HG03442 (cell line): ENCODE measurements around the gene PACS2.

Experiments used
- ATAC-seq: cut with Tn5 transposase; IDR thresholded peaks from one replicate; pipeline ENCODE4 v1.9.1; 2021; ENCODE audit warnings: mild to moderate bottlenecking, moderate library complexity; ENCODE audit not compliant: unreplicated experiment

Gene PACS2

GRCh38 chr14:105398044-105398725 lies 83.6 kb downstream of the PACS2 start, which contains the start of gene TEX22:
TEX22 (plus strand) TSS chr14:105398538; CDS start chr14:105399341, 803 bp downstream.
- ATAC-seq: peak; percentile 68

DNA sequence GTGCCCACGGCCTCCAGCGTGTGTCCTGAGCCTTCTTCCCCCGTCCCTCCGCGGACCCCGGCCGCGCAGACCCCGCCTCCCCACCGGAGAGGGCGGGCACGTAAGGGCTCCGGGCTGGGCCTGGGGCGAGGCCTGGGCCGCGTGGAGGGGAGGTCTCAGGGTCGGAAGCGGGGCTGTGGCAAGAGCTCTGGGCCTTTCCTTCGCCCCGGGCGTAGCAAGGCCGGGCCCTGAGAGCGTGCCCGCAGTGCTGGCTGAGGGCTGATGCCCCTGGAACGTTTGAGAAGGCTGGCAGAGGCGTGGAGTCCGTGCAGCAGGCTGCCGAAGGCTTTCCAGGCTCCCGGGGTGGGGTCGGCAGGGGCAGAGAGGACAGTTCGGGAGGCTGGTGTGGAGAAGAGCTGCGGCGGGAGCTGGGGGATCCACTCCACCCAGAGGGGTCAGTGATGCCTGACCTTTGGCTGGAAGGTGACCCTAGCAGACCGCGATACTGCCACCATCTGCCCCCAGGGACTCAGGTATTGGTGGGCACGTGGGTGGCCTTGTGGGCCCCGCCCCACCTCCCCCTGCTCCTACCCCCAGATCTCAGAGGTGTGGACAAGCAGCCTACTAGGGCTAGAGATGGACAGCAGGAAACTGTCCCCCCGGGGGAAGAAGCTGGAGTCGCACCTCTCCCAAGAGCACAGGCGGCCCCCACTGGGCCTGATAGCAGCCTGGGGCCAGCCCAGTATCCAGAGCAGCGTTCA lies 84.3 kb downstream of the PACS2 start:
- ATAC-seq: peak; percentile 23

- no peak for ATAC-seq
Measured at GRCh38 chr14:105399466-105399775, 84.9 kb downstream of the PACS2 start.

DNA sequence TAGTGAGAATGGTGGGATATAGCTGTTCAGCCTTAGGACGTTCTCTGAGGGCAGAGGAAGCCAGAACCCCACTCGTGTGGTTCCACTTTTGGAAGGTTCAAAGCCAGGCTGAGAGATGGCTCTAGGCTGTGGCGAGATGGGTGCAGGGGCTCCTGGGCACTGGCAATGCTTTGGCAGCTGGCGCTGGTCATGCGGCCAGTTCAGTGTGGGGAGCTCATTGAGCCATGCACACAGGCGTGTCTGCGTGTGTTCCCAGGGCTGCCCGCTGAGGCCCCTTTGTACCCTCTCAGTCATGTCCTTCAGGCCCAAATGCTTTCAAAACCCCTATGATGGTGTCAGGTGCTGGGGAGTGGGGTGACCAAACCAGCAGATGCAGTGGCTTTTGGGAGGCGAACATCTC lies 85.5 kb downstream of the PACS2 start:
- no peak for ATAC-seq

DNA sequence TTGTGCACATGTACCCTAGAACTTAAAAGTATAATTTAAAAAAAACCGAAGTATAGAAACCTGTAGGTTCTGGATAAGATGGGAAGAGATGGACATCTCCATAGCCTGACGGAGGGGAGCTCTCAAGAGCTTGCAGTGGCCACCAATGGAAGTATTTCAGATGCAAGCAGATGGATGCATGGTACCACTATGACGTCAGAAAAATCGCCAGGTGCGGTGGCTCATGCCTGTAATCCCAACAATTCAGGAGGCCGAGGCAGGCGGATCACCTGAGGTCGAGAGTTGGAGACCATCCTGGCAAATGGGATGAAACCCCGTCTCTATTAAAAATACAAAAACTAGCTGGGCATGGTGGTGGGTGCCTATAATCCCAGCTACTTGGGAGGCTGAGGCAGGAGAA lies 87.2 kb downstream of the PACS2 start:
- ATAC-seq: no peak

GRCh38 chr14:105408592-105408991 lies 94.0 kb downstream of the PACS2 start:
- ATAC-seq: no peak

GRCh38 chr14:105409364-105409763 lies 94.8 kb downstream of the PACS2 start:
- no peak for ATAC-seq

GRCh38 chr14:105410642-105411016 lies 96.1 kb downstream of the PACS2 start:
- no peak for ATAC-seq

DNA sequence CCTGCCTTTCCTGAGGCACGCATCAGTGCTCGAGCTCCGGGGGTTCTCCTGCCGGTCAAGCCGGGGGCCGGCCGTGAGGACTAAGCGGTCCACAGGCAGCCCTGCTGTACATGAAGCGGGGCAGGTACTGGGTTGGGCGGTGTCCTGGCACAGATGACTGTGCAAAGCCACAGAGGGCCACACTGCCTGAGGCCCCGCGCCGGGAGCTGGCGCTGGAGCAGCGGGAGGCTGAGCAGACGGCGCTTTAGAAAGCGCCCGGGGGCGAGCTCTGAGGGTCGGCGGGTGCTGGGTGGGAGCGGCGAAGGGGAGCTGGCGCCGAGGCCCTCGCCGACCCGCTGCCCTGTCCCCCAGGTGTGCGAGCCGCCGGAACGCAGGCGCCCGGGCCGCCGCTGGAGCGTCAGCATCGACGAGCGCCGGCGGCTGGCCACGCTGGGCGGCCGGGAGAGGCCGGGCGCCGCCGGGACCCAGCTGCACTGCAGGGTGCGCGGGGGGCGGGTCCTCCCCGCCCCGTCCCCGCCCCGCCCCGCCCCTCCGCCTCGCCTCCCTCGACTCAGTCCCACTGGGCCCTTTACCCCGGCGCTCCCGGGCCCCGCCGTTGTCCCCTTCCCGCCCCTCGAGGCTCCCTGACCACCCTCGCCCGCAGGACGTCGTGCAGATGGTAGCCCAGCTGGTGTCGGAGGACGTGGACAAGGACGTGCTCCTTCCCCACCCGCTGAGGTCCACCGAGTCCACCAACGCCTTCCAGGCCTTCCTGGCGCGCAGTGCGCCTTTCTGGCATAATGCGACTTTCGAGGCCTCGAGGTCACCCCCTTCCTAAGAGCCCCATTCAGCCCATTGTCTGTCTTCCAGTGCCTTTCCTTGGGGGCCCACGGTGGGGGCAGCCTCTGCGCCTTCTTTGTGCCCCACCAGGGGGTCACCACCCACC lies 96.7 kb downstream of the PACS2 start:
- ATAC-seq: no peak

- ATAC-seq: no peak
Measured at GRCh38 chr14:105411985-105412770, 97.6 kb downstream of the PACS2 start.

DNA sequence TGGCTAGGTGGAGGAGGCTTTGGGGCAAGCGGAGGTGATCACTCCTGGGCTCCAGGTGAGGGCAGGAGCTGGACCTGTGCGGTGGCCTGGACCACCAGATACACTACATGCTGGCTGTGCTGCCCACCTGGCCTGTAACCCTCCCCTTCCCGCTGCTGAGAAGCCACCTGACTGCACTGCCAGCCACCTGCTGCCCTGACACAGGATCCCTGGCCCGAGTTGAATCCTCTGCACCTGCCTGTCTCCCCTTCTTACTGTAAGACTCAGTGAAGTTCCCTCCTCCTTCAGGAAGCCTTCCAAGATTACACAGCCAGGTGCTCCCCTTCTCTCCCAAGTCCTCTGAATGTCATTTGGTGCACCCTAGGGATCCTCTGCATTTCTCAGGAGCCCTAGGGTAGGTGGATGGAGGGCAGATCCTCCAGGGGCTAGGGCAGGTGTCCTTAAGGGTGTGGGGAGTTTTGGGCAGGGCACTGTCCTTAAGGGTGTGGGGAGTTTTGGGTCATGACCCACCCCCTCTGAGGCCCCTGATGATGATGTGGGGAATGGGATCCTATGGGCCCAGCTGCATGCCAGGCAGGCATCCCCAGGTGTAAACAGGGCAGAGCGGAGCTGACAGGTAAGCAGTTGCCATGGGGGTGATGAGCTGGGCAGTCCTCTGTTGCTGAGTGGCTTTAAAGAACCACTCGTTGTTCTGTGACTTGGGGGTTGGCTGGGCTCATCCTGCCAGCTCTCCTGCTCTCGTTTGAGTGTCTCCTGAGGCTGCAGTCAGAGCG lies 98.4 kb downstream of the PACS2 start:
- ATAC-seq: no peak

DNA sequence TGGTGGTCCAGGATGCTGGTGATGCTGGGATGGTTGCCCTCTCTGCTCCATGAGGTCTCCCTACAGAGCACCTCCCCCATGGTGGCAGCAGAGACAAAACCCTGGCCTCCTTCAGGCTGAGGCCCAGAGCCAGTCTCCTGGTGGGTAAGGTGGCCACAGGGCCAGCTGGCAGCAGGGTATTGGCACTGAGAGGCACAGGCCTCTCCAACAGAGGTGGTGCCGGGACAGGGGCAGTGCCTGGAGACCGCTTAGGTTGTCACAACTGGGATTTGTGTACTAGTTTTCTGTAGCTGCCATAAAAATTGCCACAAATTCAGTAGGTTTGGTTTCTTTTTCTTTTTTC lies 99.0 kb downstream of the PACS2 start:
- no peak for ATAC-seq

DNA sequence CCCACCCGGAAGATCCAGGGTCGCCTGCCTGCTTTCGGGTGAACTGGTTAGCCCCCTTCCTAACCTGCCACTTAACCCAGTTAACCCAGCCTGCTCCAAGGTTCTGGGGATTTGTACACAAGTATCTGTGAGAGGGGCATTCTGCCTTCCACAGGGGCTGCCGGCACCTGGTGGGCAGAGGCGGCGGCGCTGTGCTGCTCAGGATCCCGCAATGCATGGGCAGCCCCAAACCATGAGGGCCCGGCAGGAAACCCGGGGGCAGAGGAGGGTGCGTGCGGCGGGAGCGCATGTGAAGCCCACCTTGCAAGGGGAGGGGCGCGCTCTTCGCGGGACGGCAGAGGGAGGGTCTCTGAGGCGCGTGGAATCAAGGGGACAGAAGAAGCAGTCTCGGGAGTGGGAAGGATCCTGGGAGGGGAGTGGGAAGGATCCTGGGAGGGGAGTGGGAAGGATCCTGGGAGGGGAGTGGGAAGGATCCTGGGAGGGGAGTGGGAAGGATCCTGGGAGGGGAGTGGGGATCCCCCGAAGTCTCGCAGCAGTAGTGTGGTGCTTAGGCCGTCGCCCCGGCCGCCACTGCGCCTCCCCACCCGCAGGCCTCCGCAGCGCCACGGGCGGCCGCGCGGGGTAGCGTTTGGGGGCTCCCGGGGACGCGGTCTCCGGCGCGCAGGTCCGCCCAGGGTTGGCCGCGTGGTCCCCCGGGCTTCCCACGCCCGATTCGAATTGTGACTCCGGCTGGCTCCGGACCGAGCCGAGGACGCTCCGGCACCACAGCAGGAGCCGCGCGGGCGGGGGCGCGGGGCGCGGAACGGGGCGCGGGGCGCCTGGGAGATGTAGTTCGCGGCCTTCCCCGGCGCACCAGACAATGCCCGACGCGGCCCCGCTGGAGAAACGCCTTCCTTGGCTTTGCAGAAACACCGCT lies 100.2 kb downstream of the PACS2 start:
- ATAC-seq: peak; percentile 49

DNA sequence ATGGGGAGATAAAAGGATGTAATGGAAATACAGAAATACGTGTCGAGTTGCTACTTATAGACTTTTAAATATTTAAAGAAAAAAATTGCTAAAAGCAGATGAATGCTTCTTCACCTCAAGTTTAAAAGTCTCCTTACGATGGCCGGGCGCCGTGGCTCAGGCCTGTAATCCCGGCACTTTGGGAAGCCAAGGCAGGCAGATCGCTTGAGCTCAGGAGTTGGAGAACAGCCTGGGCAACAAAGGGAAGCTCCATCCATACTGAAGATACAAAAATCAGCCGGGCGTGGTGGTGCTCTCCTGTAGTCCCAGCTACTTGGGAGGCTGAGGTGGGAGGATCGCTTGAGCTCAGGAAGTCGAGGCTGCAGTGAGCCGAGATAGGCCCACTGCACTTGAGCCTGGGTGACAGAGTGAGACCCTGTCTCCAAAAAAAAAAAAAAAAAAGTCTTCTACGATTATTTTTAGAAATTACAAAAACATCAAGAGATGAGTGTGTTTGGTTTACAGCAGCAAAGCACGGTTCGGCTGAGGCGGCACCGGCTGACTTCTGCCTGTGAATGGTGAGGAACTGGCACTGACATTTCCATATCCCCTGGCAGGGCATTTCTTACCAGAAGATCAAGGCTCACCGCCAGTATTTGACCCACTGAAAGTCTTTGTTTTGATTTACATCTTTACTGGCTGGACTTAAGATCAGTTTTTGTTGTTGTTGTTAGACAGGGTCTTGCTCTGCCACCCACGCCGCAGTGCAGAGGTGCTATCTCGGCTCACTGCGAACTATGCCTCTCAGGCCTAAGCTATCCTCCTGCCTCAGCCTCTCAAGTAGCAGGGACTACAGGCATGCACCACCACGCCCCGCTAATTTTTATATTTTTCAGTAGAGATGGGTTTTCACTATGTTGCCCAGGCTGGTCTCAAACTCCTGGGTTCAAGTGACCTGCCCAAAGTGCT lies 101.2 kb downstream of the PACS2 start:
- no peak for ATAC-seq

- ATAC-seq: no peak
Measured at GRCh38 chr14:105416671-105417070, 102.1 kb downstream of the PACS2 start.

DNA sequence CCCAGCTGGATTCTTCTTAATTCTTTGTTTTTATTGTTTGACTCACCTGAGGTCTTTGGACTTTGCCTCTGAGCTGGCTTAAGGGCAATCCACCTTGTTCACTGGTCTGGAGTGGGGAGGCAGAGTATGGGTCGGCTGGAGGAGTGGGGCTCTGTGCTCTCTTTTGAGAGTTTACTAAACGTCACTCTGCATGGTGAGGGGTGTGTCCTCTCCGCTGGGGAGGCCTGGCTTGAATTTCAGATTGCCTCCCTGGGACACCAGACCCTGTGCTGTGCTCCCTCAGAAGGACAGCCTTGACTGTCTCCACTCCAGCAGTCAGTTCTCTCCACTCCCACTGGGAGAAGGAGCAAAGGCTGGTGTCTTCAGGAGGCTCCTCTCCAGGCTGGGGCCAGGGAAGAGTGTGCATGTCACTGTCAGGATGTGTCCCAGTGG lies 103.2 kb downstream of the PACS2 start:
- no peak for ATAC-seq

- ATAC-seq: no peak
Measured at GRCh38 chr14:105418269-105419194, 104.0 kb downstream of the PACS2 start.
